Myometrial cell (primary cell): ENCODE data around the gene SLC39A5. TPM values are rescaled to one million over a fixed set of nuclear protein-coding genes. Genes with fewer than 3 reads are reported as not detected.

ENCODE experiments used
- total RNA-seq: library from RNA; depleted of rRNA; stranded (reverse); fragments of >200 nt; gene quantifications from 2 replicates; pipeline ENCODE4 v1.2.3, GENCODE V29; 2015

Gene SLC39A5
- total RNA-seq = not detected in 2 replicates

GRCh38 chr12:56229916-56230431 lies at the start of gene SLC39A5:
Gene SLC39A5, plus strand, starts transcription at chr12:56230051. Its CDS starts 1,224 bp downstream, at chr12:56231275.

GRCh38 chr12:56189099-56189917 lies 40.5 kb upstream of the SLC39A5 start, which contains the start of gene SMARCC2:
Gene SMARCC2, minus strand, starts transcription at chr12:56189483. Its CDS starts 22 bp downstream, at chr12:56189461.

GRCh38 chr12:56221757-56222530 lies 7.9 kb upstream of the SLC39A5 start, which contains the start of gene RNF41:
Gene RNF41, minus strand, starts transcription at chr12:56221922. Its CDS starts 7,875 bp downstream, at chr12:56214047.

GRCh38 chr12:56224102-56224701 lies 5.6 kb upstream of the SLC39A5 start, which contains the start of gene NABP2:
Gene NABP2, plus strand, starts transcription at chr12:56224342. Its CDS starts 515 bp downstream, at chr12:56224857.

GRCh38 chr12:56258068-56258819 lies 28.4 kb downstream of the SLC39A5 start, which contains the start of gene ANKRD52:
Gene ANKRD52, minus strand, starts transcription at chr12:56258384. Its CDS starts 115 bp downstream, at chr12:56258269.

GRCh38 chr12:56266693-56267442 lies 37.0 kb downstream of the SLC39A5 start, which contains the start of gene COQ10A:
Gene COQ10A, plus strand, starts transcription at chr12:56266942. Its CDS starts 177 bp downstream, at chr12:56267119.

Other genes starting within 250 kb of the SLC39A5 start
- 21.8 and 43.0 TPM in 2 replicates for gene SUOX, start 232.8 kb upstream of the SLC39A5 start, total RNA-seq
- 0.89 and 2.6 TPM in 2 replicates for gene IKZF4, start 209.0 kb upstream of the SLC39A5 start, total RNA-seq
- 1,394 and 2,798 TPM in 2 replicates for gene RPS26, start 188.1 kb upstream of the SLC39A5 start, total RNA-seq
- 0.35 TPM in 1 of 2 replicates, not detected in the other for gene ERBB3, start 149.9 kb upstream of the SLC39A5 start, total RNA-seq
- gene PA2G4, start 125.5 kb upstream of the SLC39A5 start, total RNA-seq = 199 and 215 TPM in 2 replicates
- 2,864 and 3,592 TPM in 2 replicates for gene RPL41, start 113.4 kb upstream of the SLC39A5 start, total RNA-seq
- gene ZC3H10, start 111.8 kb upstream of the SLC39A5 start, total RNA-seq = 2.6 and 4.8 TPM in 2 replicates
- 240 and 325 TPM in 2 replicates for gene ESYT1, start 101.8 kb upstream of the SLC39A5 start, total RNA-seq
- 92.5 and 126 TPM in 2 replicates for gene MYL6B, start 77.5 kb upstream of the SLC39A5 start, total RNA-seq
- gene MYL6, start 71.7 kb upstream of the SLC39A5 start, total RNA-seq = 2,877 and 3,219 TPM in 2 replicates
- gene SMARCC2, start 40.6 kb upstream of the SLC39A5 start, total RNA-seq = 30.7 and 32.3 TPM in 2 replicates
- gene RNF41, start 8.1 kb upstream of the SLC39A5 start, total RNA-seq = 102 and 109 TPM in 2 replicates
- 60.1 and 75.0 TPM in 2 replicates for gene NABP2, start 5.7 kb upstream of the SLC39A5 start, total RNA-seq
- 9.2 and 12.4 TPM in 2 replicates for gene ANKRD52, start 28.3 kb downstream of the SLC39A5 start, total RNA-seq
- gene COQ10A, start 36.9 kb downstream of the SLC39A5 start, total RNA-seq = 7.4 and 13.5 TPM in 2 replicates
- gene CS, start 70.3 kb downstream of the SLC39A5 start, total RNA-seq = 141 and 149 TPM in 2 replicates
- gene CNPY2, start 85.9 kb downstream of the SLC39A5 start, total RNA-seq = 110 and 166 TPM in 2 replicates
- gene PAN2, start 103.9 kb downstream of the SLC39A5 start, total RNA-seq = 13.3 and 13.8 TPM in 2 replicates
- gene IL23A, start 108.8 kb downstream of the SLC39A5 start, total RNA-seq = not detected in 2 replicates
- gene STAT2, start 130.1 kb downstream of the SLC39A5 start, total RNA-seq = 135 and 143 TPM in 2 replicates
- gene APOF, start 132.8 kb downstream of the SLC39A5 start, total RNA-seq = not detected in 2 replicates
- gene TIMELESS, start 219.4 kb downstream of the SLC39A5 start, total RNA-seq = 13.3 and 19.7 TPM in 2 replicates
- not detected in 2 replicates for gene MIP, start 224.6 kb downstream of the SLC39A5 start, total RNA-seq
- 1.4 and 1.8 TPM in 2 replicates for gene SPRYD4, start 238.5 kb downstream of the SLC39A5 start, total RNA-seq